Mucosa of rectum (tissue), 2 donors: ENCODE results near the gene TNFAIP8.
A peak's percentile ranks its signal among the peaks of the same experiment; 100 is the strongest.

Source experiments
- H3K27ac ChIP-seq, 2 donors: one replicate each; pipeline ENCODE4 v1.7.0; 2013; ENCODE audit warnings: inconsistent platforms in 2 of 2, low read depth in 2 of 2, low read length in 2 of 2
- H3K27me3 ChIP-seq, 2 donors: one replicate each; pipeline ENCODE4 v1.7.0; 2013; ENCODE audit warnings: low read length in 2 of 2; ENCODE audit not compliant: control insufficient read depth in 2 of 2, insufficient read depth in 2 of 2
- H3K36me3 ChIP-seq, 2 donors: one replicate each; pipeline ENCODE4 v1.7.0; 2013; ENCODE audit warnings: low read length in 2 of 2; ENCODE audit not compliant: control insufficient read depth in 2 of 2, insufficient read depth in 2 of 2
- H3K4me1 ChIP-seq, 2 donors: one replicate each; pipeline ENCODE4 v1.7.0; 2013; ENCODE audit warnings: low read length in 2 of 2, mild to moderate bottlenecking in 1 of 2; ENCODE audit not compliant: control insufficient read depth in 2 of 2, insufficient read depth in 2 of 2
- H3K4me3 ChIP-seq, 2 donors: one replicate each; pipeline ENCODE4 v1.7.0; 2013; ENCODE audit warnings: low read length in 2 of 2
- H3K9ac ChIP-seq, 2 donors: one replicate each; pipeline ENCODE4 v1.7.0; 2013; ENCODE audit warnings: low read length in 2 of 2, low read depth in 1 of 2, mild to moderate bottlenecking in 1 of 2
- H3K9me3 ChIP-seq, 2 donors: one replicate each; pipeline ENCODE4 v1.7.0; 2013; ENCODE audit warnings: low read length in 2 of 2; ENCODE audit not compliant: control insufficient read depth in 2 of 2
- donor health status: healthy.
- donor health status: Normal muscosa, but diverticular disease.

The TNFAIP8 gene

GRCh38 chr5:119355685-119356611 is at the start of gene TNFAIP8:
TNFAIP8 (plus strand) TSS chr5:119356019; CDS start chr5:119356091, 72 bp downstream.
- no peaks in the 10 kb centered on the region for H3K36me3 ChIP-seq
- H3K27me3 ChIP-seq: no peaks in the 10 kb centered on the region
- H3K9ac ChIP-seq: peak within 1 kb of the TSS; percentile 41 to 72
- H3K4me3 ChIP-seq: peak within 1 kb of the TSS; percentile 71 to 82
- peaks cover 13 to 34% of the 10 kb centered on the region in 2 donors for H3K4me1 ChIP-seq
- H3K9me3 ChIP-seq: no peaks in the 10 kb centered on the region
- H3K27ac ChIP-seq: peak within 1 kb of the TSS; percentile 15 to 74

GRCh38 chr5:119307170-119307569 is 48.6 kb upstream of the TNFAIP8 start:
- H3K27me3 ChIP-seq: no peaks in the 10 kb centered on the region
- no peaks in the 10 kb centered on the region for H3K36me3 ChIP-seq
- no peak overlapping the region for H3K4me3 ChIP-seq
- H3K9me3 ChIP-seq: no peaks in the 10 kb centered on the region
- H3K27ac ChIP-seq: no peak overlapping the region
- H3K4me1 ChIP-seq: peaks cover 8 to 12% of the 10 kb centered on the region in 2 donors
- H3K9ac ChIP-seq: no peak overlapping the region

- H3K9me3 ChIP-seq: no peaks in the 10 kb centered on the region
- no peak overlapping the region for H3K9ac ChIP-seq
- no peaks in the 10 kb centered on the region for H3K27me3 ChIP-seq
- no peaks in the 10 kb centered on the region for H3K36me3 ChIP-seq
- peak overlapping the region; percentile 14 to 62 for H3K27ac ChIP-seq
- H3K4me1 ChIP-seq: peaks cover 2 to 12% of the 10 kb centered on the region in 2 donors
- H3K4me3 ChIP-seq: no peak overlapping the region
Measured at GRCh38 chr5:119309326-119309725, 46.5 kb upstream of the TNFAIP8 start.

- Histone ChIP-seq H3K27me3 (no peaks in the 10 kb centered on the region), H3K9me3 (no peaks in the 10 kb centered on the region), H3K4me1 (peaks cover 0 to 16% of the 10 kb centered on the region in 2 donors), H3K27ac (no peak overlapping the region), H3K36me3 (no peaks in the 10 kb centered on the region), H3K9ac (no peak overlapping the region), H3K4me3 (no peak overlapping the region)
Measured at GRCh38 chr5:119311688-119312087, 44.1 kb upstream of the TNFAIP8 start.

- H3K36me3 ChIP-seq: no peaks in the 10 kb centered on the region
- H3K27ac ChIP-seq: no peak overlapping the region
- no peak overlapping the region for H3K4me3 ChIP-seq
- peaks cover 0 to 16% of the 10 kb centered on the region in 2 donors for H3K4me1 ChIP-seq
- no peak overlapping the region for H3K9ac ChIP-seq
- H3K9me3 ChIP-seq: no peaks in the 10 kb centered on the region
- no peaks in the 10 kb centered on the region for H3K27me3 ChIP-seq
Measured at GRCh38 chr5:119312403-119312802, 43.4 kb upstream of the TNFAIP8 start.

- Histone ChIP-seq H3K9ac (no peak overlapping the region), H3K27me3 (no peaks in the 10 kb centered on the region), H3K9me3 (no peaks in the 10 kb centered on the region), H3K4me1 (peaks cover 0 to 11% of the 10 kb centered on the region in 2 donors), H3K4me3 (no peak overlapping the region), H3K36me3 (no peaks in the 10 kb centered on the region), H3K27ac (no peak overlapping the region)
Measured at GRCh38 chr5:119313197-119313596, 42.6 kb upstream of the TNFAIP8 start.

- Histone ChIP-seq H3K36me3 (no peaks in the 10 kb centered on the region), H3K4me3 (no peak overlapping the region), H3K27me3 (no peaks in the 10 kb centered on the region), H3K4me1 (peaks cover 0 to 9% of the 10 kb centered on the region in 2 donors), H3K27ac (no peak overlapping the region), H3K9ac (no peak overlapping the region), H3K9me3 (no peaks in the 10 kb centered on the region)
Measured at GRCh38 chr5:119313658-119314605, 41.9 kb upstream of the TNFAIP8 start.

GRCh38 chr5:119315516-119315949 is 40.3 kb upstream of the TNFAIP8 start:
- peaks cover 0 to 4% of the 10 kb centered on the region in 2 donors for H3K4me1 ChIP-seq
- no peaks in the 10 kb centered on the region for H3K36me3 ChIP-seq
- H3K9me3 ChIP-seq: no peaks in the 10 kb centered on the region
- no peaks in the 10 kb centered on the region for H3K27me3 ChIP-seq
- no peak overlapping the region for H3K27ac ChIP-seq
- H3K4me3 ChIP-seq: no peak overlapping the region
- H3K9ac ChIP-seq: no peak overlapping the region

- H3K9ac ChIP-seq: no peak overlapping the region
- H3K27ac ChIP-seq: no peak overlapping the region
- H3K9me3 ChIP-seq: no peaks in the 10 kb centered on the region
- no peak overlapping the region for H3K4me3 ChIP-seq
- no peaks in the 10 kb centered on the region for H3K27me3 ChIP-seq
- peaks cover 0 to 4% of the 10 kb centered on the region in 2 donors for H3K4me1 ChIP-seq
- no peaks in the 10 kb centered on the region for H3K36me3 ChIP-seq
Measured at GRCh38 chr5:119316086-119316485, 39.7 kb upstream of the TNFAIP8 start.

GRCh38 chr5:119316906-119317305 is 38.9 kb upstream of the TNFAIP8 start:
- Histone ChIP-seq H3K36me3 (no peaks in the 10 kb centered on the region), H3K27me3 (no peaks in the 10 kb centered on the region), H3K9ac (no peak overlapping the region), H3K9me3 (no peaks in the 10 kb centered on the region), H3K4me3 (no peak overlapping the region), H3K27ac (no peak overlapping the region), H3K4me1 (peaks cover 0 to 7% of the 10 kb centered on the region in 2 donors)
